ENCODE measurements around the gene ABCG2.
A peak's percentile ranks its signal among the peaks of the same experiment; 100 is the strongest.
"Not testable (repeated sequence)": the region's sequence is repeated elsewhere in the genome, so short reads cannot be mapped to it uniquely, and the experiment has no call there.

Gene ABCG2

DNA sequence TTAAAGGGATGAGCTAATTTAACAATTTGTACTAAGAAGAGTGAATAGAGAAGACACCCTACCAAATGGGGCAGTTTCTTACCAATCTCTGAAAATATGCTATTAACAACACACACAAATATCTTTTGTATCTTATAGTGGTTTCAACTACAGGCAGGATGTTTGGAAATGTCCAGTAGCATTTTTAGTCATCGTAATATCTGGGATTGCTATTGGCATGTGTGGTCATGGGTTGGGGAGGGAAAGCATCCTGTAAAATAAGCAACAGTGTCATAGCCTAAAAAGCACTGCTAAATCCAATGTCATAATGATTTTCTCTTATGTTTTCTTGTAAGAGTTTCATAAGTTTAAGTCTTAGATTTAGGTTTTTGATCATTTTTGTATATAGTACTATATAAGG is 29.3 kb upstream of the ABCG2 start:
- peaks cover 15% of the 10 kb centered on the region for H3K4me1 ChIP-seq
- H3K36me3 ChIP-seq (replicated peaks), result no peaks in the 10 kb centered on the region
- peaks cover 8% of the 10 kb centered on the region for H3K27me3 ChIP-seq (ENCODE audit: low read depth)
- no peaks in the 10 kb centered on the region for H3K9me3 ChIP-seq
- in situ Hi-C loops (cut with MboI; ENCODE audit: low sequenced_read_pairs), result no loop called here
- H3K4me3 ChIP-seq, result no peak overlapping the region
- DNase-seq (ENCODE audit: low spot score in 2 of 2), result no peak

DNA sequence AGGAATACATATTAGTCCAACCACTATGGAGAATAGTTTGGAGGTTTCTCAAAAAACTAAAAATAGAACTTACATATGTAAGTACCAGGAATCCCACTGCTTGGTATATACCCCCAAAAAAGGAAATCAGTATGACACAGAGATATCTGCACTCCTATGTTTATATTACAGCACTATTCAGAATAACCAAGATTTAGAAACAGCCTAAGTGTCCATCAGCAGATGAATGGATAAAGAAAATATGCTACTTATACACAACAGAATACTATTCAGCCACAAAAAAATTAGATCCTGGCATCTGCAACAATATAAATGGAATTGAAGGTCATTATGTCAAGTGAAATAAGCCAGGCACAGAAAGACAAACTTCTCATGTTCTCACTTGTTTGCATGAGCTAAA is 27.5 kb upstream of the ABCG2 start:
- no peak for DNase-seq (ENCODE audit: low spot score in 2 of 2)
- peaks cover 8% of the 10 kb centered on the region for H3K27me3 ChIP-seq (ENCODE audit: low read depth)
- in situ Hi-C loops (cut with MboI; ENCODE audit: low sequenced_read_pairs), result no loop called here

DNA sequence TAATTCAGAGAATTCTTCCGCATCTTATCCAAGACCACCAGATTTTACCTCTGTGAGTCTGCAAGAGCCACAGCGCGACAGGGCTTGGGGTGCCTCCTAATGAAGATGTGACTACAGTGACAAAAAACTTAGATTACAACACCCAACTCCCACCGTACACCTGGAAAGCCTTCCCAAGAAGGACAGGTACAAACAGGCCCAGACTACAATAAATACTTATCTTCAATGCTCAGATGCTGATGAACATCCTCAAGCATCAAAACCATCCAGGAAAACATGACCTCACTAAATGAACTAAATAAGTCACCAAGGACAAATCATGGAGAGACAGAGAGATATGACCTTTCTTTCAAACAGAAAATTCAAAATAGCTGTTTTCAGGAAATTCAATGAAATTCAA is 20.8 kb upstream of the ABCG2 start:
- H3K27me3 ChIP-seq (ENCODE audit: low read depth), result no peaks in the 10 kb centered on the region
- H3K4me1 ChIP-seq, result peaks cover 8% of the 10 kb centered on the region
- no peak for DNase-seq (ENCODE audit: low spot score in 2 of 2)
- no peak overlapping the region for H3K4me3 ChIP-seq
- no peaks in the 10 kb centered on the region for H3K9me3 ChIP-seq
- H3K36me3 ChIP-seq (replicated peaks), result no peaks in the 10 kb centered on the region
- in situ Hi-C loops (cut with MboI; ENCODE audit: low sequenced_read_pairs), result no loop called here

More for the DNA sequence above, 27.5 kb upstream of the ABCG2 start:
- Histone ChIP-seq H3K4me1 (peaks cover 11% of the 10 kb centered on the region), H3K9me3 (no peaks in the 10 kb centered on the region), H3K36me3 (replicated peaks) (no peaks in the 10 kb centered on the region), H3K4me3 (no peak overlapping the region)

DNA sequence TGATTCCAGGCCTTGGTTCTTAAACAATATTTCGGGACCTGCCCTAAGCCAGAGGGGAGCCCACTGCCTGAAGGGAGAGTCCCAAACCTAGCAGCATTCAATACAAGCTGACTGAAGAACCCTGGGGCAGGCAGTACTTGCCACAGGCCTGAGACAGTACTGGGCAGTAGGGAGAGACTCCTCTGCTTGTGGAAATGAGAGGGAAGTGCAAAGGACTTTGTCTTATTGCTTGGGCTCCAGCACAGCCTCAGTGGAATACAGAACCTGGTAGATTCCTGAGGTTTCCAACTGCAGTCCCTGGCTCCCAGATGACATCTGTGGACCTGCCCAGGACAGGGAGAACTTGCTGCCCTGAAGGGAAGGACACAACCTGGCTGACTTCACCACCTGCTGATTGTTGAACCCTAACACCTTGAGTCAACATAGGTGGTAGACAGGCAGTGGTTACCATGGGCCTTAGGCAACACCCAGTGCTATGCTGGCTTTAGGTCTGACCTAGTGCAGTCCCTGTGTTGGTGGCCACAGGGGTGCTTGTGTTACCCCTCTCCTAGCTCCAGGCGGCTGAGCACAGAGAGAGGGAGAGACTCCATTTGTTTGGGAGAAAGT is 20.3 kb upstream of the ABCG2 start:
- in situ Hi-C loops (cut with MboI; ENCODE audit: low sequenced_read_pairs), result no loop called here

DNA sequence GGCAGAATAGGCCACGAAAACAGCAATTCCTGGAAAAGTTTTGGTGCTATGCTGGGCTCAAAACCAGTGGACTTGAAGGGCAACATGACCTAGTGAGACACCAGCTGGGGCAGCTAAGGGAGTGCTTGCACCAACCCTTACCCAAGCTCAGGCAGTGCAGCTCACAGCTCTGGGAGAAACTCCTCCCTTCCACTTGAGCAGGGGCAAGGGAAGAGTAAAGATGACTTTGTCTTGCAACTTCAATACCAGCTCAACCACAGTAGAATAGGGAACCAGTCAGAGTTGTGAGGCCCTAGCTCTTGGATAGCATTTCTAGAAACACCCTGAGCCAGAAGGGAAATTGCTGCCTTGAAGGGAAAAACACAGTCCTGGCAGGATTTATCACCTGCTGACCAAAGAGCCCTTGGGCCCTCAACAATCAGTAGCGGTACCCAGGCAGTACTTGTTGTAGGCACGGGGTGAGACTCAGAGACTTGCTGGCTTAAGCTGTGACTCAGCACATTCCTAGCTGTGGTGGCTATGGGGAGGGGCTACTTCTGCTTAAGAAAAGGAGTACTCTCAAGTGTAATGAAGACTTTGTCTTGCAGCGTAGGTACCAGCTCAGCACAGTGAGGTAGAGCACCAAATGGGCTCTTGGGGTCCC is 19.7 kb upstream of the ABCG2 start:
- peaks cover 9% of the 10 kb centered on the region for H3K4me1 ChIP-seq
- DNase-seq (ENCODE audit: low spot score in 2 of 2), result peak; percentile 43 to 46
- in situ Hi-C loops (cut with MboI; ENCODE audit: low sequenced_read_pairs), result no loop called here
- H3K4me3 ChIP-seq, result no peak overlapping the region
- H3K36me3 ChIP-seq (replicated peaks), result no peaks in the 10 kb centered on the region
- no peaks in the 10 kb centered on the region for H3K27me3 ChIP-seq (ENCODE audit: low read depth)
- H3K9me3 ChIP-seq, result no peaks in the 10 kb centered on the region

More for the DNA sequence above, 20.3 kb upstream of the ABCG2 start:
- DNase-seq (ENCODE audit: low spot score in 2 of 2), result no peak
- H3K4me1 ChIP-seq, result peaks cover 8% of the 10 kb centered on the region
- no peak overlapping the region for H3K4me3 ChIP-seq
- H3K36me3 ChIP-seq (replicated peaks), result no peaks in the 10 kb centered on the region
- no peaks in the 10 kb centered on the region for H3K27me3 ChIP-seq (ENCODE audit: low read depth)
- no peaks in the 10 kb centered on the region for H3K9me3 ChIP-seq

DNA sequence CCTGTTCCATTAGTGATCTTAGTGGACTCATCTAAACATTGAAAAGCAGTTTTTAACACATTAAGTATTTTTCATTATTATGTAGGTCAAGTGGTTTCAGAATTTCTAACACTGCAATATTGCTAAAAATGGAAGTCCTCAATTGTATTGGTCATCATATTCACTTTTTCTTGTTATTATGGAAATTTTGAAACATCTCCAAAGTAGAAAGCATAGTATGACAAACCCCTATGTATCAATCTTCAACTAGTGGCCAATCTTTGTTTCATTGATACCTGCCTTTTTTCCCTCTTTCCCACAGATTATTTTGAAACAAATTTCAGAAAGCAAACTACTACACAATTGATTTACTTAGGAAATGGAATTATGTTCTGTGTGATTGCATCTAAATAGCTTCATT is 14.5 kb upstream of the ABCG2 start:
- Histone ChIP-seq H3K27me3 (ENCODE audit: low read depth) (no peaks in the 10 kb centered on the region), H3K4me1 (peaks cover 3% of the 10 kb centered on the region; the same call in 1 of the 2 replicates), H3K4me3 (no peak overlapping the region), H3K36me3 (replicated peaks) (no peaks in the 10 kb centered on the region), H3K9me3 (no peaks in the 10 kb centered on the region)
- in situ Hi-C loops (cut with MboI; ENCODE audit: low sequenced_read_pairs), result no loop called here
- DNase-seq (ENCODE audit: low spot score in 2 of 2), result no peak

DNA sequence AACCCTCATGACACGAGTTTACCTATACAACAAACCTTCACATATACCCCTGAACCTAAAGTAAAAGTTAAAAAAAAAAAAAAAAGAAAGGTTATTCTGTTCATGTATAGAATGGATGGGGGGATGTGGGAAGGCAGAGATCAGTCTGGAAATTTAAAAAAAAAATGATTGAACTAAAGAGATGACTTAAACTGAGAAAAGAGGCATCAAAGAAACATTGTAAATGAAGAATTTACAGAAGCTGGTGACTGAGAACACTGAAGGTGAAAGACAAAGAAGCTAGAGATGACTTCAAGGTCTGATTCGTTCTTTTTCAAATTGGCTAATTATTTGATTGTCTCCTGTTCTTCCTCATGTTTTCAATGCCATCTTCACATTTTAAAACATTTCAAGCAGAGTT is 12.8 kb upstream of the ABCG2 start:
- in situ Hi-C loops (cut with MboI; ENCODE audit: low sequenced_read_pairs), result no loop called here

DNA sequence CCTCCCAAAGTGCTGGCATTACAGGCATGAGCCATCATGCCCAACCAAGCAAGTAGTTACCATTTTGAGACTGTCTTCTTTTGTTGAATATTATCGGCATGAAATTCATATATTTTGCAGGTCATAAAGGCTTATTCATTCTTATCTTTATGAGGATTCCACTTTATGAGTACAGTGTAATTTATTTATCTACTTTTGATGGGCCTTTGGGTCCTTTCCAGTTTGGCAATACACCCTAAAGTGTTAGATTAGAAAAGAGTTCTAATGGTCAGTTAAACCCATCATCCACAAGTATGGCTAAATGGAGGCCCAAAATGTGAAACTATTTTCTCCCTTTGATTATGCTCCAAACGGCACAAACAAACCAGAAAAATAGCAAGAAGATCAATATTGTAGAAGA is 10.9 kb upstream of the ABCG2 start:
- Histone ChIP-seq H3K9me3 (no peaks in the 10 kb centered on the region; the same call in 1 of the 2 replicates), H3K4me3 (no peak overlapping the region), H3K36me3 (replicated peaks) (no peaks in the 10 kb centered on the region), H3K27me3 (ENCODE audit: low read depth) (no peaks in the 10 kb centered on the region), H3K4me1 (0 out of 2 replicates have a peak, but pooled peaks cover 2% of the 10 kb centered on the region)
- no peak for DNase-seq (ENCODE audit: low spot score in 2 of 2)
- in situ Hi-C loops (cut with MboI; ENCODE audit: low sequenced_read_pairs), result no loop called here

More for the DNA sequence above, 12.8 kb upstream of the ABCG2 start:
- Histone ChIP-seq H3K27me3 (ENCODE audit: low read depth) (no peaks in the 10 kb centered on the region), H3K9me3 (no peaks in the 10 kb centered on the region), H3K4me3 (no peak overlapping the region), H3K36me3 (replicated peaks) (no peaks in the 10 kb centered on the region), H3K4me1 (0 out of 2 replicates have a peak, but pooled peaks cover 2% of the 10 kb centered on the region)
- DNase-seq (ENCODE audit: low spot score in 2 of 2), result no peak

DNA sequence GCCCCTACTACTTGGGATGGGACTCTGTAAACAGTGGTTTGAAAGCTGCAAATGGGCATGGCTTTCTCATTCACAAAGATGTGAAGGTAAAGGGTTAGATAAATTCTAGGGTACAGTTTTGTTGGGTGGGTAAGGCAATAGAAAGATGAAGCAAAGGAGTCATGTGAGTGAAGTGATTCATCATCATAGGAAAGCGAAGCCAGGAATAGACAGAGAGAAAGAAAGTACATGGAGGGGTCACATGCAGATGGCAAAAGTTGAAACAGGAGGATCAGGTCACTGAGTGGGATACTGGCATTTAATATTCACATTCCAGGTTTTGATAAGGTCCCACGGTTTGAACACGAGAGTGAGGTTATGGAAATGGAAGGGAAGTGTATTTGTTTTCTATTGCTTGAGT is 8.2 kb upstream of the ABCG2 start:
- no peak overlapping the region for H3K4me3 ChIP-seq
- in situ Hi-C loops (cut with MboI; ENCODE audit: low sequenced_read_pairs), result no loop called here
- DNase-seq (ENCODE audit: low spot score in 2 of 2), result no peak
- no peaks in the 10 kb centered on the region; the same call in 1 of the 2 replicates for H3K9me3 ChIP-seq
- H3K27me3 ChIP-seq (ENCODE audit: low read depth), result no peaks in the 10 kb centered on the region
- no peaks in the 10 kb centered on the region for H3K36me3 ChIP-seq (replicated peaks)
- peaks cover 14% of the 10 kb centered on the region for H3K4me1 ChIP-seq

DNA sequence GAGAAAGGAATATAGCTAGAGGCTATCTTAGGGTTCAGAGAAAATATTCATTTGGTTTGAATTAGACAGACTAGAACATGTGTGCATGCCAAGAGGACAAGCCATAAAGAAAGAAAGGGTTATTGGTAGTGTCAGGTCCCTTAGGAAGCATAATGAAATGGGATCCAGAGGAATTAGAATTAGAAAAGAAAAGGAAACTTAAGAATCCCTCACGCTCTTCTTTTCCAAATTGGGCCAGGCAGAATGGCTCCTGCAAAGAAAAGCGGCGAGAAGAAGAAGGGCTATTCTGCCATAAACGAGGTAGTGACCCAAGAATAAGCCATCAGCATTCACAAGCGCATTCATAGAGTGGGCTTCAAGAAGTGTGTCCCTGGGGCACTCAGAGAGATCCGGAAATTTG is 4.9 kb upstream of the ABCG2 start:
- Histone ChIP-seq H3K4me1 (peaks cover 18% of the 10 kb centered on the region), H3K27me3 (ENCODE audit: low read depth) (no peaks in the 10 kb centered on the region), H3K36me3 (replicated peaks) (no peaks in the 10 kb centered on the region), H3K4me3 (no peak overlapping the region), H3K9me3 (no peaks in the 10 kb centered on the region; the same call in 1 of the 2 replicates)
- DNase-seq (ENCODE audit: low spot score in 2 of 2), result peak; percentile 53 to 88
- in situ Hi-C loops (cut with MboI; ENCODE audit: low sequenced_read_pairs), result no loop called here

DNA sequence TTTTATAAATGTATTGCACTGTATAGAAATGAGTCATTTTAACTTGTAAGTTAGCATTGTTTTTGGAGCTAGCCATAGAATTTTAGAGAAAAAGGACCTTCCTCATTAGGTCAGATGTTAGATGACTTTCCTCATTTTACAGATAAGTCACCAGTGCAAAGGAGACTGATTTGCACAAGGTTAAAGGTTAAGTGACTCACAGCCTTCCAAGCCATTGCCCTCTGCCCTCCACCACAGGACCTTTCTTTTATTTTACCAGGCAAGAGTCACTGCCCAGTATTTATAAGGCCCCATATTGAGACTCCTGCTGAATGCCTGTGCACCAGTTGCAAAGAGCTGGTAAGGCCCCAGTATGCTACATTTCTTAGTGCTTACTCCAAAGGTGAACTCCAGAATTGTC is 4.2 kb upstream of the ABCG2 start:
- in situ Hi-C loops (cut with MboI; ENCODE audit: low sequenced_read_pairs), result no loop called here
- Histone ChIP-seq H3K4me1 (peaks cover 18% of the 10 kb centered on the region), H3K36me3 (replicated peaks) (no peaks in the 10 kb centered on the region), H3K4me3 (no peak overlapping the region), H3K27me3 (ENCODE audit: low read depth) (0 out of 2 replicates have a peak, but pooled peaks cover 2% of the 10 kb centered on the region), H3K9me3 (no peaks in the 10 kb centered on the region; the same call in 1 of the 2 replicates)
- no peak for DNase-seq (ENCODE audit: low spot score in 2 of 2)

DNA sequence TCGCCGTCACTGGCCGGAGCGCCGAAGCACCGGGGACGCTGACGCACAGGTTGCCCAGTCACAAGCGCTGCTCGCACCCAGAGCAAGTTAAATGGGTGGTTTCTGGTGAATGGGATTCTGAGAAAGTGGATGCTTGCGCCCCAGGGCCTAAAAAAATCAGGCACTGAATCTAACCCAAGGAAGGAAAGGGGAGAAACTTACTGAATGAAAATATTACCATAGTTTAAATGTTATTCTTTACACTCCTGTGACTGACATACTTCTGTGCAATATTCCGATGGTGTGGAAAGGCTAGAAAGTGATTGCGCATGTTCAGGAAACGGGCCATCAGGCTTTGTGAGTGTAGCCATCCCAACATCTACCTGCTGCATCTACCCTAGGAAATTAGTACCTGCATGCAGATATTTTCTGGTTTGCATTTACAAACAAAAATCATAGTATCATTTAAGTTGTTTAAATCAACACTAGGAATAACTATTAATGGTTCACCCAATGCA is 838 bp upstream of the ABCG2 start:
- peak overlapping the region; percentile 37 for H3K4me3 ChIP-seq

DNA sequence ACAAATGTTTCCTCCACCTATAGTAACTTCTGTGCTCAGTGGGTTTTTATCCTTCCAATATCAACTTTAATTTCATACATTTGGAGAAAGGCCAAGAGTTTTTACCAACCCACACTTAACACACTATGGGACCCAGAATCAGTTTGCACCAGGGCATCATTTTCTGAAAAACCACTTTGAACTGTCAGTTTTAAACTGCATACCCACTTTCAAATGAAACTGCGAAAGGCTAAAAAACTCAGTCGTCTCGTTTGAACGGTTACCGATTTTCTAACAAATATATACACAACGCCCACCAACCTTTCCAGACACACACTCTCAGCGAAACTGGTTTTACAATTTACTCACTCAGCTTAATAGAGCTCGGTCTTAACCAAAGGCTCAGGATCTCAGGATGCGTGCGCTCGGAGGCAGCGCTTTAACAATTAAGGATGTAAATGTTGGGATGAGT is 376 bp downstream of the ABCG2 start:
- DNase-seq (ENCODE audit: low spot score in 2 of 2), result no peak
- Histone ChIP-seq H3K27me3 (ENCODE audit: low read depth) (0 out of 2 replicates have a peak, but pooled peaks cover 2% of the 10 kb centered on the region), H3K36me3 (replicated peaks) (no peaks in the 10 kb centered on the region), H3K9me3 (no peaks in the 10 kb centered on the region), H3K4me1 (peaks cover 12% of the 10 kb centered on the region), H3K4me3 (peak overlapping the region; percentile 37)
- in situ Hi-C loops (cut with MboI; ENCODE audit: low sequenced_read_pairs), result no loop called here

More for the DNA sequence above, 838 bp upstream of the ABCG2 start:
- Histone ChIP-seq H3K9me3 (no peaks in the 10 kb centered on the region; the same call in 1 of the 2 replicates), H3K4me1 (peaks cover 18% of the 10 kb centered on the region), H3K36me3 (replicated peaks) (no peaks in the 10 kb centered on the region), H3K27me3 (ENCODE audit: low read depth) (0 out of 2 replicates have a peak, but pooled peaks cover 2% of the 10 kb centered on the region)
- in situ Hi-C loops (cut with MboI; ENCODE audit: low sequenced_read_pairs), result no loop called here
- no peak for DNase-seq (ENCODE audit: low spot score in 2 of 2)

DNA sequence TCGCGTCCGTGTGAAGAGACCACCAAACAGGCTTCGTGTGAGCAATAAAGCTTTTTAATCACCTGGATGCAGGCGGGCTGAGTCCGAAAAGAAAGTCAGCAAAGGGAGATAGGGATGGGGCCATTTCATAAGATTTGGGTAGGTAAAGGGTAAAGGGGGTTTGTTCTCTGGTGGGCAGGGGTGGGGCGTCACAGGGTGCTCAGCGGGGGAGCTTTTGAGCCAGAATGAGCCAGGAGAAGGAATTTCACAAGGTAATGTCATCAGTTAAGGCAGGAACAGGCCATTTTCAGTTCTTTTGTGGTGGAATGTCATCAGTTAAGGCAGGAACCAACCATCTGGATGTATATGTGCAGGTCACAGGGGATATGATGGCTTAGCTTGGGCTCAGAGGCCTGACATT is 6.1 kb downstream of the ABCG2 start:
- H3K27me3 ChIP-seq (ENCODE audit: low read depth), result peaks cover 10% of the 10 kb centered on the region
- H3K36me3 ChIP-seq (replicated peaks); DNase-seq (ENCODE audit: low spot score in 2 of 2); in situ Hi-C loops (cut with MboI; ENCODE audit: low sequenced_read_pairs); H3K9me3 ChIP-seq; H3K4me3 ChIP-seq; H3K4me1 ChIP-seq: not testable (repeated sequence)

All from HAP-1 (cell line).